HG03039 (cell line): ENCODE data around the gene WNT9A.

Experiments
- ATAC-seq: cut with Tn5 transposase; IDR thresholded peaks from one replicate; pipeline ENCODE4 v1.9.1; 2021; ENCODE audit warnings: mild to moderate bottlenecking, moderate library complexity; ENCODE audit not compliant: unreplicated experiment

WNT9A gene

GRCh38 chr1:227899141-227899819, 48.5 kb downstream of the WNT9A start:
- ATAC-seq = no peak

GRCh38 chr1:227898502-227899140, 49.1 kb downstream of the WNT9A start:
- ATAC-seq = no peak

- no peak for ATAC-seq
These were observed 49.9 kb downstream of the WNT9A start for GRCh38 chr1:227897704-227898438.

GRCh38 chr1:227896710-227897655, 50.7 kb downstream of the WNT9A start:
- ATAC-seq = no peak

GRCh38 chr1:227895828-227896685, 51.7 kb downstream of the WNT9A start:
- no peak for ATAC-seq

- no peak for ATAC-seq
These were observed 52.8 kb downstream of the WNT9A start for GRCh38 chr1:227894831-227895451.

- ATAC-seq = no peak
These were observed 53.6 kb downstream of the WNT9A start for GRCh38 chr1:227893949-227894721.

GRCh38 chr1:227893300-227893948, 54.3 kb downstream of the WNT9A start:
- ATAC-seq = no peak

- no peak for ATAC-seq
These were observed 55.0 kb downstream of the WNT9A start for GRCh38 chr1:227892489-227893299.

GRCh38 chr1:227891955-227892488, 55.7 kb downstream of the WNT9A start:
- ATAC-seq = no peak

- ATAC-seq = no peak
These were observed 56.3 kb downstream of the WNT9A start for GRCh38 chr1:227891223-227891954.

GRCh38 chr1:227890451-227891222, 57.1 kb downstream of the WNT9A start:
- no peak for ATAC-seq

GRCh38 chr1:227889863-227890405, 57.8 kb downstream of the WNT9A start:
- ATAC-seq = no peak

GRCh38 chr1:227889047-227889862, 58.5 kb downstream of the WNT9A start:
- no peak for ATAC-seq
